NT2/D1 (cell line): ENCODE measurements around the gene NUDCD2.
"Not testable (repeated sequence)": the region's sequence is repeated elsewhere in the genome, so short reads cannot be mapped to it uniquely, and the experiment has no call there.

ENCODE experiments used
- DNase-seq: peaks from one replicate; pipeline ENCODE4 v3.0.0-alpha.2; 2011; ENCODE audit warnings: low read depth, low spot score
- H3K27me3 ChIP-seq: 2 replicates; pipeline ENCODE4 v1.6.0; 2011; ENCODE audit warnings: mild to moderate bottlenecking; ENCODE audit not compliant: insufficient read length, insufficient read depth
- H3K36me3 ChIP-seq: 2 replicates; pipeline ENCODE4 v1.6.1; 2011; ENCODE audit warnings: mild to moderate bottlenecking, low read length, mixed read lengths; ENCODE audit not compliant: insufficient read depth, insufficient read length
- H3K4me1 ChIP-seq: 2 replicates; pipeline ENCODE4 v1.5.1; 2011; ENCODE audit not compliant: insufficient read depth, insufficient read length
- H3K4me3 ChIP-seq: 2 replicates; pipeline ENCODE4 v1.5.1; 2011; ENCODE audit warnings: low read depth; ENCODE audit not compliant: insufficient read length
- H3K9ac ChIP-seq: 2 replicates; pipeline ENCODE4 v1.6.0; 2011; ENCODE audit warnings: low read depth; ENCODE audit not compliant: insufficient read length
- H3K9me3 ChIP-seq: 2 replicates; pipeline ENCODE4 v1.5.1; 2011; ENCODE audit warnings: mild to moderate bottlenecking, low read length; ENCODE audit not compliant: insufficient read depth
- SUZ12 ChIP-seq: IDR thresholded peaks from 2 replicates; pipeline ENCODE4 v1.6.1; 2011; ENCODE audit not compliant: insufficient read length, insufficient read depth; ENCODE audit errors: extremely low read depth
- YY1 ChIP-seq: IDR thresholded peaks from 2 replicates; pipeline ENCODE4 v1.6.1; 2011; ENCODE audit not compliant: insufficient read length, insufficient read depth
- ZNF274 ChIP-seq: IDR thresholded peaks from 2 replicates; pipeline ENCODE4 v1.6.1; 2011; ENCODE audit warnings: mild to moderate bottlenecking, low read depth, low read length

Gene NUDCD2

GRCh38 chr5:163437309-163438182 lies 22.4 kb downstream of the NUDCD2 start, which contains the start of gene CCNG1:
Gene CCNG1, plus strand, starts transcription at chr5:163437595. Its CDS starts 1,662 bp downstream, at chr5:163439257.
- DNase-seq = peak; percentile 92
- Histone ChIP-seq H3K27me3 (peaks cover 2% of the 10 kb centered on the region), H3K9me3 (no peaks in the 10 kb centered on the region), H3K9ac (peak within 1 kb of the TSS; percentile 95), H3K4me3 (peak within 1 kb of the TSS; percentile 91), H3K4me1 (no peaks in the 10 kb centered on the region), H3K36me3 (peaks cover 37% of the 10 kb centered on the region)
- TF ChIP-seq SUZ12 (no peak), ZNF274 (no peak), YY1 (no peak)

GRCh38 chr5:163437011-163437308 lies 22.9 kb downstream of the NUDCD2 start:
- Histone ChIP-seq H3K9ac (peak overlapping the region; percentile 56), H3K36me3 (peaks cover 31% of the 10 kb centered on the region), H3K9me3 (no peaks in the 10 kb centered on the region), H3K4me3 (peak overlapping the region; percentile 37), H3K27me3 (peaks cover 2% of the 10 kb centered on the region), H3K4me1 (no peaks in the 10 kb centered on the region)
- no peak for TF ChIP-seq SUZ12
- no peak for TF ChIP-seq ZNF274
- TF ChIP-seq YY1 = no peak
- DNase-seq = no peak

GRCh38 chr5:163436515-163436914 lies 23.4 kb downstream of the NUDCD2 start:
- TF ChIP-seq SUZ12 (no peak), ZNF274 (no peak), YY1 (no peak)
- Histone ChIP-seq H3K9me3 (no peaks in the 10 kb centered on the region), H3K9ac (peak overlapping the region; percentile 56), H3K4me3 (peak overlapping the region; percentile 37), H3K36me3 (peaks cover 27% of the 10 kb centered on the region), H3K27me3 (peaks cover 2% of the 10 kb centered on the region), H3K4me1 (no peaks in the 10 kb centered on the region)
- DNase-seq = no peak

- Histone ChIP-seq H3K27me3 (no peaks in the 10 kb centered on the region), H3K4me1 (no peaks in the 10 kb centered on the region), H3K9me3 (no peaks in the 10 kb centered on the region), H3K9ac (no peak overlapping the region), H3K36me3 (peaks cover 6% of the 10 kb centered on the region), H3K4me3 (no peak overlapping the region)
- TF ChIP-seq SUZ12 (no peak), ZNF274 (no peak), YY1 (no peak)
- no peak for DNase-seq
These were observed 25.5 kb downstream of the NUDCD2 start for GRCh38 chr5:163434401-163434866.

GRCh38 chr5:163433271-163433670 lies 26.6 kb downstream of the NUDCD2 start:
- no peak for DNase-seq
- H3K27me3 ChIP-seq = no peaks in the 10 kb centered on the region
- no peak overlapping the region for H3K4me3 ChIP-seq
- H3K4me1 ChIP-seq = no peaks in the 10 kb centered on the region
- no peak for TF ChIP-seq SUZ12
- no peak for TF ChIP-seq ZNF274
- no peak for TF ChIP-seq YY1
- no peak overlapping the region for H3K9ac ChIP-seq
- no peaks in the 10 kb centered on the region for H3K36me3 ChIP-seq
- H3K9me3 ChIP-seq = no peaks in the 10 kb centered on the region

GRCh38 chr5:163432544-163432943 lies 27.4 kb downstream of the NUDCD2 start:
- no peaks in the 10 kb centered on the region for H3K9me3 ChIP-seq
- H3K36me3 ChIP-seq = no peaks in the 10 kb centered on the region
- no peak overlapping the region for H3K4me3 ChIP-seq
- no peak for DNase-seq
- TF ChIP-seq ZNF274 = no peak
- no peak for TF ChIP-seq YY1
- TF ChIP-seq SUZ12 = no peak
- no peaks in the 10 kb centered on the region for H3K4me1 ChIP-seq
- no peaks in the 10 kb centered on the region for H3K27me3 ChIP-seq
- H3K9ac ChIP-seq = no peak overlapping the region

- H3K4me1 ChIP-seq, H3K4me3 ChIP-seq, H3K9me3 ChIP-seq, H3K27me3 ChIP-seq, H3K36me3 ChIP-seq, H3K9ac ChIP-seq, DNase-seq: not testable (repeated sequence)
These were observed 33.8 kb downstream of the NUDCD2 start for GRCh38 chr5:163426128-163426527.
